NCI-H1048 (cell line): ENCODE measurements around the gene KCND3.

ENCODE experiments used
- DNase-seq: peaks from one replicate; lab custom pipeline; 2025; lab: John Stamatoyannopoulos, UW

Gene KCND3

DNA sequence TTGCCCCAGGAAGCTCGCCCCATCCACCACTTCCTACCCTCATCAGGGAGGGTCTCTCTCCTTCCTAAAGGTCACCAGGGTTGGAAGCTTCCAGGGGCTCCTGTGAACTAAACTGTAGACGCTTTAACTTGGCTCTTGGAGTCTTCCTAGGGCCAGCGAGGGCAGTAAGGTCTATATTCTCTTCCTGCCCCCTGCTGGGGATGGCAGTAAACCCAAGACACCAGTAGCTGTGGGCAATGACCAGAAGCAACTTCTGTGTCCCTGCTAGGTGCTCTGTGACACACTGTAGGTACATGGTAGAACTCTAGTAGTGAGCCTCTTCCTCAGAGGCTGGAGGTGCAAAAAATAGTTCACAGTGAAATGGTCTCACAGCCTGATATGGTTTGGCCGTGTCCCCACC, 30.0 kb downstream of the KCND3 start:
- no peak for DNase-seq

DNA sequence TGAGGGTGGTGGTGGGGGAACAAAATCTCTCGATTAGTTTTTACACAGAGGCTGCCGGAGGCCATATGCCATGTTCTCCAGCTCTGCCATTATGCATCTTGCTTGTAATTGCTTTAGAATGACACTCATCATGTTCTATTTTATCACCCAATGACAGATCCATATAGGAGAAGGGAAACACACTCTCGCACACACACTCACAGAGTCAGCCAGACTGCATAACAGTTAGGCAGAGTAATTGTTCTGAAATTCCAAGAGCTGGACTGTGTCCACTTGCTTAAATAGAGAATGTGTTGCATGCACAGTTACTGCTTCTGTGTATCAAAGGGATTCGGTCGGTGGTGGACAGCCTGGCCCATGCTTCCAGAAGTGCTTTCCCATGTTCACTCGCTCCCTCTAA, 30.6 kb downstream of the KCND3 start:
- DNase-seq: no peak

DNA sequence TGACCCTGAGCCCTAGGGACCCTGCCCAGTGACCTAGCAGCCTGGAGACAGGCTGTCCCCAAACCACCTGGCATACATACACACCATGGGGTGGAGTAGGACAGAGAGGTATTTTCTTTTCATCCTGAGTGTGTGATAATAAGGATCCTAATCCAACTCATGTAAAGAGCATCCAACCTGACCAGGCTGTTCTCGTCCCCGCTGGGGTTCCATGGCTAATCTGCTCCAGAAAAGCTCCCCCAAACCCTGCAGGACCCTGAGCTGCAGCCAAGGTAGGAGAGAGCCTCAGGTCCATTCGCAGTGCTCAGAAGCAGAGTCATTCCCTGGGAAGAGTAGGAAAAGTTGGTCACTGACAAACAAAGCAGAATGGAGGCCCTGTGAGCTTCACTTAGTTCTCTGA, 31.4 kb downstream of the KCND3 start:
- no peak for DNase-seq

DNA sequence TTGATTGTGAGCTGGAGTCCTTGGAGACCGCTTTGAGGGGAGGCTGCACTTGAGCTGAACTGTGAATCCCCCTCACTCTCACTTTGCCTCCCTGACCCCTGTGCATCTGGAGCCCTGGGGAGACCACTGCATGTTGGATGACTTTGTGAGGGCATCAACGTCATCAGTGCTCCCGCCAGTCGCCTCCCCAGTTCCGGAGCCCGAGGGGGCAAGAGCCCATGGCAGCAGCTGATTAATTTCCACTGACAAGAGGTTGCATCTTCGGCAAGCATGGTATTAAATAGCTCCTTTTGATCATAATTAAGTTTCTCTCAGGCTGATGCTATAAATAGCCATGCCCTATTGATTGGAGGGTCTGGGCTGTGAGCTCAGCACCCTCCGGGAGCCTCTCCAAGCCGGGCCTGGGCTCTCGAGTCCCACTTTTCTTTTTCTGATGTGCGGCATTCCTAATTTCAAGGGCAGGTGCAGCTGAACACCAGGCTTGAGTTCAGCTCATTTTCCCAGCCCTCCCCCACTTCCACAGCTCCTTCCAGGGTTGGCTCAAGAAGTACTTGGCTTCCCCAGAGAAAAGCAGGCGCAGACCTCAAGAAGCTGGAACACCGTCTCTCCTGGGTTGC, 33.2 kb downstream of the KCND3 start:
- DNase-seq: no peak

DNA sequence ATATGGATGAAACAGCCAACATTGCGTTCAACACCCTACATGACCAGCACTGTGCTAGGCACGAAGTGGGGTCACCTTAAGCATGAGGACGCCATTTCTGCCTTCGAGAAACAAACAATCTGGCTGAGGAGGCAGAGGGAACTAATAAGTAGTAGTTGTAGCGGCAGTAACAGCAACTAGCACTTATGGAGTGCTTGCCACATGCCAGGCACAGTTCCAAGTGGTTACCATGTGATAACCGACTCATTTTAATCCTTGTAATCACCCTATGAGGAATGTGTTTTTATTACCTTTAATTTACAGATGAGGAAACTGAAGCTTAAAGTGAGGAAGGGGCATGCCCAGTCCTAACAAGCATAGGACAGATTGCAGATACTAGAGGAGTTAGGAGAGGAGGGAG, 33.7 kb downstream of the KCND3 start:
- DNase-seq: no peak

DNA sequence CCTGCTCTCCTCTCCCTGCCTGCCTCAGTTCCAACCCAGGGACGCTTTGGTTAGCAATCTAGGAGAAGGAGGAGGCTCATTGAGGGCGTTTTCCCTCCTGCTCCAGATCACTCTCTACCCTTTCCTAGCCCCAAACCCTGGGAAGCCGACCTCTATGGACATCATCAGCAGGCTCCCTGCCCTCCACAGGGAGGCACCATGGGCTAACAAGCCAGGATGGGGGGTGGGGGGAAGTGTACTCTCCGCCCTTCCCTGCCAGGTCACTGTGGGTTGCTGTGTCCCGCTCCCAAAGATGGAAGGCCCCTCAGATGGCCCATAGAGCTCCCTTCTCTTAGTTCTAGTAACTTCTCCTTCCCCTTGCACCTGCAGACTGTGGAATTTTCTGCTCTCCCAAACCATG, 35.7 kb downstream of the KCND3 start:
- no peak for DNase-seq

DNA sequence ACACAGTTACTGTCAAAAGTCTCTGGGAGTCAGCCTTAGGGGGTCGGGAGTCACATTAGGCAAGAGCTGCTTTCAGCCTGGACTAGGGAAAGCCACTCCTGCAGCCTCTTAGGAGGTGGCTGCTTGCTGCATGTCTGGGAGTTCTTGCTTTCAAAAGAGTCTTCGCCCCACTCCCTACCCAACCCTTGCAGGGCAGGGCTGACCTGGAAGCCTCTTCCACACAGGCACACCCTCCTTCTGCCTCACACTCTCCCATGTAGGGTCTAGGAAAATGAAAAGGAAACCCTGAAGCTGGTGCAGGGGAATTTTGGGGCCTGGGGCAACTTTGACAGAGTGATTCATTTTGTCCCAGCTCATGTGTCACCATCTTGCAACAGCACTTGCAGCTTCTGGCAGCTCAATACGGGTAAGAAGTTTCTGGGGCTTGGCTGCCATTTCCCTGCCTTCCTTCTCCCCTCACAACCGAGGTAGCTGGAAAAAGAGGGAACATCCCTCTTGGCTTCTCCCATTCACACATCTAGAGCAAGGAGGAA, 37.3 kb downstream of the KCND3 start:
- DNase-seq: no peak

DNA sequence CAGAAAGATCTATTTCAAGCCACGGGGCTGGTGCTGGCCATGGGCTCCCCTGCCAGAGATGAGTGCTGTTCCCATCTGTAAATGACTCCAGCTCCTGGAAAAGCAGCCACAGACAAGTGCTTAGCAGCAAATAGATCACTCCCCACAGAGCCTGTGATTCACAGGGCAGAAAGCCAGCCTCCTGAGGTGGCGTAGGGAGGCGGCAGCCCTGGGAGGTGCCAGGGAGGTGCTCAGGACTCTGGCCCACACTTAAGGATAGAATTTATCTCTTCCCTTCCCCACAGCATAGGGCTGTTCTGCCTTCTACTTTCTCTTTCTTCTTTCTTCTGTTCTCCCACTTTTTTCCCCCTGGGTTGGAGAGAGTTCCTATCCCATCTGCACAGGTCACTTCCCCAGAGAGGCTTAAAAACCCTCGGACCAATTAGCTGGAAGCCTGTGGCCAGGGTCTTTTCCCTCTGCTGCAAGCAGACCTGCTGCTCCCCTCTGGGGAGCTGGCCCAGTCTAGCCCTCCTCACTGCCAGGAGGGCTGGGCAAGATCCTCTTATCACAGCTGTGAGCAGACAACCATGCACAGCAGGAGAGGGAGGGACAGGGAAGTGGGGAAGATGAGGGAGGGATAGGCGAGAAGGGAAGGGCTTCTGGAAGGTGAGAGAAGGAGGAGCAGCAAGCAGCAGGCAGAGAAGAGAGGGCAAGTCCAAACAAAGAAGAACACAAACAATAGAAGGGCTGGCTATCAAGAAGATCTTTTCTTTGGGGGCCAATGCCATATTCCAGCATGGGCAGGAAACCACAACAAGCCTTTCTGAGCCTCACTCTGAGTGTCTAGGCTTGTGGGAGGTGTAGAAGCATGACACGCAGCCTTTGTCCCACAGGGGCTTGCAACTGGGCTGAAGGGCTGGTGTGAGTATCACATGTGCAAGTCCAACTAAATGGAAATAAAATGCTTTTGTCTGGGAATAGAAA, 41.0 kb downstream of the KCND3 start:
- DNase-seq: no peak

DNA sequence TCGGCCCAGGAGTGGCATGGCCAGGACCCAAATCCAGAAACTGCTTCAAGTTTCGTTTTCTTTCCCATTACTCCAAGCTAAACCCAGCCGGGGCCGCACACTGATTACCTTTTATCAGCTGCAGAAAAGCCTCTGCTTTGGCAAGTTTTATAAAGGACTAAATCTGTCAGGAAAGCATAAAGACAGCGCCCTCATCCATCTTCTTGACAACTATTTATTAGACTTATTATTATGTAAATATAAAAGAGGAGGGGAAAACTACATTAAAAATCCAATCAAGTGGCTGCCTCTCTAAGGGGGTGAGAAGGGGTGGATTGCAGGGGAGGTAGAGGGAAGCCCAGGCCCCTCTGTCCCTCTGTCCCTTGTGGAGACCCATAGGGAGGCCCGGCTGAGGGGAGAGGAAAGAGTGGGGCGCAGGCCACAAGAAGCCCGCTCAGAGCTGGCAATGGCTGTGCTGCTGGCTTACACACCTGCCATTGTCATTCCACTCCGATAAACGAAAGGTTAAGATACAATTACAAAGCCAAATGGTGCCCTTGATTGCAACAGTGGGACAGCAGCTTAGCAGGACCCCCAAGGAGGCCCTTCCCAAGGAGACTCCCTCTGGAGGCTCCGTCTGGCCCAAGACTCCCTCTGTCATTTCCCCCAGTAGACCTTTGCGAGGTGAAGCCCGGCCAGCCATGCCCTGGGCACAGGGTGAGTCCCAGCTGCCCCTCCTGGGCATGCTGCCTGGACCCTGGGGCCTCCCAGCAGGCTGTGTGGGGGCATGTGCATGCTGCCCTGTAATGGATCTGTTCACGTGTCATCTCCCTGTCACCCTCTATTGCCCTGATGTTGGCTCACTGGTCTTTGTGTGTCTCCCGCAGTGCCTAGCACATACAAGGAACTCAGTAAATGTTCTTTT, 45.4 kb downstream of the KCND3 start:
- no peak for DNase-seq

DNA sequence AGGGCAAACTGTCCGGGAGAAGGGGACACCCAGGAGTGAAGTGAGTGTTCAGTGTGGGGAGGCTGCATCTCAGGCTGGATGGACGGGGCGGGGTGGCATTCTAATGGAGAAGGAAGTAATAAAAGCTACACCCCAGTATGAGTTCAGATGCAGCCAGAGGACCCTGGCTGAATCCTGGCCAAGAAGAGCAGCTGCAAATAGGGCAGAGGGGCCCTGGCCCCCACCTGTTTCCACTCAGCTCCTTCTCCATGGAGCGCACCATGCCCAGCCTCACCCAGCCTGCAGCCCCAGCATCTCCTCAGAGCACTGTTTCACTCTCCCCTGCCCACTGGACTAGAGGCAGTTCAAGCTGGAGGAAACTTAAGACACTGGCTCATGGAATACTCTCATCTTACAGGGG, 46.4 kb downstream of the KCND3 start:
- no peak for DNase-seq

DNA sequence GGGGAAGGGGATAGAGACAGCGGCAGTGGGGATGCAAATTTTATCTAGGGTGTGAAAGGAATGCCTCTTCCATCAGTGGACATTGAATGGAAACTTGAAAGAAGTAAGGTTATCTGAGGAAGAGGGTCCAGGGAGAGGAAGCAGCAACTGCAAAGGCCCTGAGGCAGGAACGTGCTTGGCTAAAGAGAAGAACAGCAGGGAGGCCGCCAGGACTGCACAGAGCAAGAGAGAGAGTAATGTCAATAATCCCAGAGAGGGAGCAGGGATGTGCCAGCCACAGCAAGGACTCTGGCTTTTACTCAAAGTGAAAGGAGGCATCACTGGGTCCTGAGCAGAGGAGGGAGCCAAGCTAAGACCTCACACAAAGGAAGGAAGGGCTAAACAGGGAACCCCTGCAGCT, 50.9 kb downstream of the KCND3 start:
- no peak for DNase-seq

DNA sequence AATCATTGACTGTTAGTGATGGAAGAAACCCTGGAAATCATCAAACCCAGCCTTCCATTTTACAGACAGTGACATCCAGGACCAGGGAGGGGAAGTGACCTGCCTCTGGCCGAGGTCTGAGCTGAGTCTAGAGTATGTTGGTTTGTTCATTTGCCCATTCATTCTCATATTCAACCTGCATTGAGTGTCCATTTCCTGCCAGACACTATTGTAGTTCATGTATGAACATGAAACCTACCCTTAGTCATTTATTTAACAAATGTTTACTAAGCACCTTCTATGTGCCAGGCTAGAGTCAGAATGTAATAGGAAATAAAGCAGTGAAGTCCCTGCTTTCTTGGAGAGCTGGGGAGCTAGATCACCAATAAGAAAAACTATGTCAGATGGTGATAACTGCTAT, 51.3 kb downstream of the KCND3 start:
- DNase-seq: no peak

DNA sequence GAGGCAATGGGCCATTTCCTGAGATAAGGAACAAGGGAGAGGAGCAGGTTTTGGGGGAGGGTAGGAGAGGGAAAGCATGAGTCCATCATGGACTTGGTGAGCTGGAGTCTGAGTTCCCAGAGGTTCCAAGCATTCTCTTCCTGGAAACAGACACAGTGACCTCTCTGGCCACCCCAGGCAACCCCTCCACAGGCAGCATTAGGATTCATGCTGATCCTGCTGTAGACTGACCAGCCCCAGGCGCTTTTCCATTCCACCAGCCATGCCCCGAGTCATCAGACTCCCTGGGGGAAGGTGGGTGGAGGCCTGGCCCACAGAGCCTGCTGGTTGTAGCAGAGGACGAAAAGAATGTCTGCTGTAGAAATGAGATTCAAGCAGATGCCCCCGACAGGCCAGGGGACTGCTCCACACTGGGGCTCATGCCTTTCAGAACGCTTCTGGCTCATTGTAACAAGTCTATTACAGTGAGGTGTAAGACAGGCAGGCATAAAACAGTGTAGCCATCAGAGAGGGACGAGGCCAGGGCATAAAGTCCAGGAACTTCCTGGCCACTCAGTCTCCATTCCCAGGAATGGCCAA, 52.2 kb downstream of the KCND3 start:
- no peak for DNase-seq

DNA sequence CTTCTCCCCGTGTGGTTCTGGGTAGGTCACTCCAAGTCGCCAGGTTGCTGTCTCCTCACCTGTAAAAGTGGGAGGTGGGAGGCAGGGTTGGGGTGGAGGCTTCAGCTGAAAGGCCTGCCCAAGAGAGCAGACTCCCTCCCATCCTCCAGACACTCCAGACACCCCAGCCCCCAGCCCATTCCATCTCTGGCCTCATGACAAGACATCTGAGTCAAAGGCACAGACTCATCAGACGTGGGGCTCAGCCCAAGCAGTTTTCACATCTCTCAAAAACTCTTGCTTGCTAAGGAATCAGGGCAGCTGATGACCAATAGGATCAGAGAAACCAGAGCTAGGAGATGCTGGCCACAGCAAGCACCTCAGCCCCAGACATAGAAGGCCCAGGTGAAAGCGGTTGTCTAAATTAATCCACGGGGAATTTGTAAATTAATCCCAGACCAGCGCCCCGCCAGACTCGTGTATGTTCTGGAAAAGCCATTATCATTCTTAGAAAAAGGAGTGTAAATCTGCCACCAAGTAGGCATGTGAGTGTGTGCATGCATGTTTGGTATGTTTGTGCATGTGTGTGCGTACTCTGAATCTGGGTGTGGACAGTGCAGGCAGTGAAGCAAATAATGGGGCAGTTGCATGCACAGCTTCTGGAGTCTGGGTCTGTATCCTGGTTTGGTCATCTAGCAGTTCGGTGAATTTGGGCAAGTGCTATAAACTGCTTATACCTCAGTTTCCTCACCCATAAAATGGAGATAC, 55.2 kb downstream of the KCND3 start:
- DNase-seq: no peak

DNA sequence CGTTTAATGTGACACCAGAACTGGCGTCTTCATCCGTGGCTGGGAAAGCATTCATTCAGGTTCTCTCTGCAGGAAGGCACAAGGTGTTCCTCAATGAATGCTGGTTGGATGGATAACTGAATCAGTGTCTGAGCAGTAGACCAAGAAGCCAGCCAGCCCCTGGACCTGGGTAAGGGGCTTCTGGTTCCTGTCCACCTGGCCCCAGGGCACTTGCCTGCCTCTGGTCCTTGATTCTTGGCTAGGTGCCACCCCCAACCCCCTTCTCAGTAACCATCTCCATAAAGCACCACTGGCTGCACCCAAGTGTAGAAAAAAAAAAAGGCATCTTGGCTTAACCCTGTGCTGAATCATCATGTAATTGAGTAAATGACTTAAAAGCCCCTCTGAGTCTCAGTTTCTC, 59.1 kb downstream of the KCND3 start:
- DNase-seq: no peak

DNA sequence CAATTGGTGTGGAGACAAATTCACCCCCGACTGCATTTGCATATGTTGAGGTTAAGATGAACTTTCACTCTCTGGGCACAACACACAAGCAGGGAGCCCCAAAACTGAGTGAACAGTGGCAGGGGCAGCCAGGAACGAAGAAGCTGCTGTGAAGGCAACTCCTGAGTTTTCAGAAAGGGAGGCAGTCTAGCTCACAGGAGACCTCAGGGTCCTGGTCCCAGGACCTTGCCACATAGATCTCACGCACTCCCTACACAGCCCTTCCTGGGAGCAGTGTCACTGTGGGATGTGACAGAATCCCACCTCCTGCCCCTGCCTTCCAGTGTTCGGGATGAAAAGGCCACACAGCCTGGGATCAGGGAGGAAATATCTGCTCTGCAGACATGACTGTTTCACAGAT, 60.9 kb downstream of the KCND3 start:
- DNase-seq: no peak

DNA sequence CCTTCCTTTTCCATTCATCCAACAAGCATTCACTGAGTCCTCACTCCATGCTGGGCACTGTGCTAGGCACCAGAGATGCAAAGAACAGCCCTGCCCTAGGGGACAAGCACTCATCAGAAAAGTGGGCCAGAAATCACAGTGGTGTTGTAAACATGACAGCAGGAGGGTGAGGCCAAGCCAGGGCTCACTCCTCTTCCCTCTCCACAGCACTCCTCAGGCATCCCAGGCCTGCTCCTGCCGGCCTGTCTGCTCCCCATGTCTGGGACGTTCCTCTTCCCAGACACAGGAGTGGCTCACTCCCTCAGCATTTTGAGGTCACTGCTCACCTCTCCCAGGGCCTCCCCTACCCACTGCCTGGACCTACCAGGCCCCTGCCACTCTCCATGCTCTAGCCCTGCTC, 61.8 kb downstream of the KCND3 start:
- DNase-seq: no peak

DNA sequence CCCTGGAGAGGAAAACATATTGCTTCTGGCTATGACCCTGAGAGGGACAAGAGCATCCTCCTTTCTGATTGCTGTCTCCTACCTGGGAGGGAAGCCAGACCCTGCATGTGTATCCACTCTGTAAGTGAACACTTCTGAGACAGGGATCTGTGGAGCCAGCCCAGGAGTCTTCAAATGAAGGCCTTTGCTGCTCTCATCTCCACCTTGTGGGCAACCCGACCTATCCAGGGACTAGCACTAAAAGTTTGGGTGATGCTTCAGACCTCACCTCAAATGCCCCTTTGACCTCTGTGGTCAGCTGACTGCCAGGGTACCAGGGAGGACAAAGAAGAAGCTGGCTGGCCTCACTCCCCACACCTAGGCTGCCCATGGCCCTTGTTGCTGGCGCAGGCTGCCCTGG, 64.7 kb downstream of the KCND3 start:
- DNase-seq: no peak

DNA sequence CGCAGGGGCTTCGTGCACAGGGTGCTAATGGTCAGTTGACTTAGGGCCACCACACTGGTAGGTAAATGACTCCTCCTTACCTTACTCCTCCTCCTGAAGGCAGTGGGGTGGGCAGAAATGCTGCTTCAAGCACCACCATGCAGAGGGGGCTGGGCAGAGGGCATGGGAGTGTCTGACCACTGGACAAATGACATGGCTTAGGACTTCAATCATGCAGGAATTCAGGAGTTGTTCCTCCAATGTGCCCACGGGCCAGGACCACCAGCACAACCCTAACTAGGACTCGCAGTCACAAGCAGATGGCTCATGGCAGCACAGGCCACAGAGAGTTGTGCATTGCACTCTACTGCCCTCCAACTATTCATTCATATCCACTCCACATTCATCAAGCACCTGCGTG, 65.7 kb downstream of the KCND3 start:
- DNase-seq: no peak

DNA sequence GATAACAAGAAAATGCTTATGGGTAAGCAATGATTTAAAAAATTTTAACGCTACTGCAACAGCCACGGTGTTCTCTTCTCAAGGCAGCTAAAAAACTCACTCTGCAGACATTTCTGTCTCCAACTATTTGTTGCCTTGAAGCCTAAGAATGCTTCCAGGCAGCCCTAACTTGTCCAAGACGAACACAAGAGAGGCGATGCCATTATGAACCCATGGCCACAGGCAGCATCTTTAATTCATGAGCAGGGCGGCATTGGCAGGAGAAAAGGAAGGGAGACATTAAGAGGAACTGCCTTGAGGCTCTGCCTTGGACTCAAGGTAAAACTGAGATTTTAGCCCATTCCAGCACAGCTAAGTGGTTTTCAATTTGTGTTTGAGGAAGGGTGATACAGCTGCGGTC, 67.5 kb downstream of the KCND3 start:
- no peak for DNase-seq
